Measurements from ENCODE around the gene PSTPIP2. TPM values are rescaled to one million over a fixed set of nuclear protein-coding genes. Genes with fewer than 3 reads are reported as not detected.

The PSTPIP2 gene
- total and polyA plus RNA-seq, 10 donors, result 18.3 to 153 (median 117) TPM

GRCh38 chr18:45981821-45982220, 90.2 kb downstream of the PSTPIP2 start:
- no peak for TF ChIP-seq POLR2AphosphoS5 (IDR thresholded peaks at IDR 0.05)
- TF ChIP-seq POLR2A (IDR thresholded peaks at IDR 0.05), result no peak
- TF ChIP-seq, protein P1, sequence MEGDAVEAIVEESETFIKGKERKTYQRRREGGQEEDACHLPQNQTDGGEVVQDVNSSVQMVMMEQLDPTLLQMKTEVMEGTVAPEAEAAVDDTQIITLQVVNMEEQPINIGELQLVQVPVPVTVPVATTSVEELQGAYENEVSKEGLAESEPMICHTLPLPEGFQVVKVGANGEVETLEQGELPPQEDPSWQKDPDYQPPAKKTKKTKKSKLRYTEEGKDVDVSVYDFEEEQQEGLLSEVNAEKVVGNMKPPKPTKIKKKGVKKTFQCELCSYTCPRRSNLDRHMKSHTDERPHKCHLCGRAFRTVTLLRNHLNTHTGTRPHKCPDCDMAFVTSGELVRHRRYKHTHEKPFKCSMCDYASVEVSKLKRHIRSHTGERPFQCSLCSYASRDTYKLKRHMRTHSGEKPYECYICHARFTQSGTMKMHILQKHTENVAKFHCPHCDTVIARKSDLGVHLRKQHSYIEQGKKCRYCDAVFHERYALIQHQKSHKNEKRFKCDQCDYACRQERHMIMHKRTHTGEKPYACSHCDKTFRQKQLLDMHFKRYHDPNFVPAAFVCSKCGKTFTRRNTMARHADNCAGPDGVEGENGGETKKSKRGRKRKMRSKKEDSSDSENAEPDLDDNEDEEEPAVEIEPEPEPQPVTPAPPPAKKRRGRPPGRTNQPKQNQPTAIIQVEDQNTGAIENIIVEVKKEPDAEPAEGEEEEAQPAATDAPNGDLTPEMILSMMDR (IDR thresholded peaks at IDR 0.05 in 8 of 11, conservative IDR thresholded peaks at IDR 0.05 in 3 of 11), result no peak
- 55 to 81% (median 73%) methylated on average over 2 of the region's 2 CpGs for WGBS, 5 donors
- no peaks in the 10 kb centered on the region for H3K27me3 ChIP-seq (replicated peaks in 1 of 7)
- no peaks in the 10 kb centered on the region for H3K9me3 ChIP-seq
- no peak overlapping the region for H3K4me3 ChIP-seq
- H3K27ac ChIP-seq, result peak overlapping the region in 5 of 8 donors; percentile 13 to 82 (median 79)
- H3K4me1 ChIP-seq, result peaks cover 0 to 50% (median 0%) of the 10 kb centered on the region in 6 donors
- intact Hi-C loops (cut with DNase I; ENCODE audit: low total_unique reads), result no loop called here
- DNase-seq, result no peak
- H3K36me3 ChIP-seq, result peaks cover 0 to 43% (median 7%) of the 10 kb centered on the region in 6 donors

DNA sequence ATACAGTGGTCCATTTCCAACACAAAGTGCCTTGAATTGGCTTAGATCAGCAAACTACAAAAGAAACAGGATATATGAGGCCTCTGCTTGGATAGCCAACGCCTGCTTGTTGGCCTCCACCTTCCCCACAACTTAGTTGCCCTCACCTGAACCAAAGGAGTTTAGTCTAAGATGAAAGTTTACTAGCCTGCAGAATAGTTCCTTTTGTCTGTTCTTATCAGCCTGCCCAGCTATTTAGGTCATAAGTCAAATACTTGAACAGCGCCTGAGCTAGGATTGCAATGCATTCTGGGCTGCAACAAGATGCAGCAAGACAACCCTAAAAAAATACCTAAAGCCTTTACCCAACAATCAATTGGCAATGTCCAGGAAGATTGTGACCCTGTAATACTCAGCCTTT, 91.8 kb downstream of the PSTPIP2 start:
- intact Hi-C loops (cut with DNase I; ENCODE audit: low total_unique reads), result no loop called here
- no peak for TF ChIP-seq POLR2AphosphoS5 (IDR thresholded peaks at IDR 0.05)
- TF ChIP-seq, protein P1 (IDR thresholded peaks at IDR 0.05 in 8 of 11, conservative IDR thresholded peaks at IDR 0.05 in 3 of 11), result no peak
- no peak for TF ChIP-seq POLR2A (IDR thresholded peaks at IDR 0.05)
- Histone ChIP-seq H3K9me3 (no peaks in the 10 kb centered on the region), H3K4me1 (peaks cover 0 to 50% (median 0%) of the 10 kb centered on the region in 6 donors), H3K36me3 (peaks cover 0 to 29% (median 5%) of the 10 kb centered on the region in 6 donors), H3K27ac (peak overlapping the region in 3 of 8 donors; percentile 11 to 82 (median 79)), H3K4me3 (no peak overlapping the region), H3K27me3 (replicated peaks in 1 of 7) (no peaks in the 10 kb centered on the region)
- DNase-seq, result no peak
- WGBS, 5 donors, result 70 to 93% (median 79%) methylated on average over 2 of the region's 2 CpGs

- 29 to 82% (median 60%) methylated on average over 1 of the region's 1 CpG for WGBS, 5 donors
- TF ChIP-seq, protein P1 (IDR thresholded peaks at IDR 0.05 in 8 of 11, conservative IDR thresholded peaks at IDR 0.05 in 3 of 11), result no peak
- TF ChIP-seq POLR2AphosphoS5 (IDR thresholded peaks at IDR 0.05) (no peak), POLR2A (IDR thresholded peaks at IDR 0.05) (no peak)
- Histone ChIP-seq H3K4me1 (peaks cover 4 to 52% (median 10%) of the 10 kb centered on the region in 6 donors), H3K27me3 (replicated peaks in 1 of 7) (no peaks in the 10 kb centered on the region), H3K27ac (peak overlapping the region in 6 of 8 donors; percentile 4 to 82 (median 49)), H3K4me3 (no peak overlapping the region), H3K36me3 (peaks cover 0 to 14% (median 0%) of the 10 kb centered on the region in 6 donors), H3K9me3 (no peaks in the 10 kb centered on the region)
- no peak for DNase-seq
- intact Hi-C loops (cut with DNase I; ENCODE audit: low total_unique reads), result loop anchor here (10.0 kb wide), 1 partner anchor 97 kb away; the partner anchor contains the start of gene PSTPIP2
Observed at GRCh38 chr18:45978084-45978483, 94.0 kb downstream of the PSTPIP2 start.

GRCh38 chr18:45976974-45977373, 95.1 kb downstream of the PSTPIP2 start:
- Histone ChIP-seq H3K4me1 (peaks cover 4 to 47% (median 10%) of the 10 kb centered on the region in 6 donors), H3K27ac (peak overlapping the region in 3 of 8 donors; percentile 62 to 82 (median 65)), H3K9me3 (no peaks in the 10 kb centered on the region), H3K4me3 (no peak overlapping the region), H3K36me3 (peaks cover 0 to 3% (median 0%) of the 10 kb centered on the region in 6 donors), H3K27me3 (replicated peaks in 1 of 7) (no peaks in the 10 kb centered on the region)
- 86 to 90% (median 89%) methylated on average over 5 of the region's 5 CpGs for WGBS, 5 donors
- no peak for DNase-seq
- intact Hi-C loops (cut with DNase I; ENCODE audit: low total_unique reads), result loop anchor here (10.0 kb wide), 1 partner anchor 98 kb away; the partner anchor contains the start of gene PSTPIP2
- TF ChIP-seq, protein P1 (IDR thresholded peaks at IDR 0.05 in 8 of 11, conservative IDR thresholded peaks at IDR 0.05 in 3 of 11), result no peak
- TF ChIP-seq POLR2A (IDR thresholded peaks at IDR 0.05) (no peak), POLR2AphosphoS5 (IDR thresholded peaks at IDR 0.05) (no peak)

Measured in spleen (tissue), 11 donors.